ENCODE data around the gene OGG1. TPM values are rescaled to one million over a fixed set of nuclear protein-coding genes. Genes with fewer than 3 reads are reported as not detected.

OGG1 gene
- total RNA-seq (26.3 TPM), polyA plus RNA-seq (10 to 100 TPM; 21.8 to 30.2 (median 26.7) TPM)

DNA sequence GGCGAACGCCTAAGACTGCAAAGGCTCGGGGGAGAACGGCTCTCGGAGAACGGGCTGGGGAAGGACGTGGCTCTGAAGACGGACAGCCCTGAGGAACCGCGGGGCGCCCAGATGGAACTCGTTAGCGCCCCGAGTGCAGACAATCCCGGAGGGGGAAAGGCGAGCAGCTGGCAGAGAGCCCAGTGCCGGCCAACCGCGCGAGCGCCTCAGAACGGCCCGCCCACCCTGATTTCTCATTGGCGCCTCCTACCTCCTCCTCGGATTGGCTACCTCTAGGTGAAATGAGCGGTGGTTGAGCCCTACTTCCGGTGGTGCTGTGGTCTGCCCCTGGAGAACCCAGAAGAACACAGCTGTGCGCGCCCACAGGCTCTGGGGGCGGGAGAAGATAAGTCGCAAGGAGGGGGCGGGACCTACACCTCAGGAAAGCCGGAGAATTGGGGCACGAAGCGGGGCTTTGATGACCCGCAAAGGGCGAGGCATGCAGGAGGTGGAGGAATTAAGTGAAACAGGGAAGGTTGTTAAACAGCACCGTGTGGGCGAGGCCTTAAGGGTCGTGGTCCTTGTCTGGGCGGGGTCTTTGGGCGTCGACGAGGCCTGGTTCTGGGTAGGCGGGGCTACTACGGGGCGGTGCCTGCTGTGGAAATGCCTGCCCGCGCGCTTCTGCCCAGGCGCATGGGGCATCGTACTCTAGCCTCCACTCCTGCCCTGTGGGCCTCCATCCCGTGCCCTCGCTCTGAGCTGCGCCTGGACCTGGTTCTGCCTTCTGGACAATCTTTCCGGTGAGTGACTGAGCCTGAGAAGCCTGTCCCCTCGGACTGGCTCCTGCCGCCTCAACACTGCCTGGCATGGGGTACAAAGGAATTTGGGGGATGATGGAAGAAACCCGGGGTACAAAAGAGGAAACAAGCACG lies at the start of gene OGG1:
TSS of gene OGG1 (plus strand) at position 308 of the 911 bp plus-strand sequence. CDS start at position 643, 335 bp downstream.
- Histone ChIP-seq H3K27me3 (ENCODE audit: control insufficient read depth, insufficient read depth, low read length) (no peaks in the 10 kb centered on the region), H3K4me1 (ENCODE audit: control insufficient read depth, insufficient read depth, low read length, poor library complexity, severe bottlenecking) (peaks cover 32% of the 10 kb centered on the region), H3K4me3 (ENCODE audit: low read depth, low read length) (peak within 1 kb of the TSS; percentile 91), H3K36me3 (ENCODE audit: control insufficient read depth, insufficient read depth, low read length) (peaks cover 45% of the 10 kb centered on the region), H3K9me3 (ENCODE audit: control insufficient read depth in 2 of 2, low read length in 2 of 2) (no peaks in the 10 kb centered on the region), H3K27ac (ENCODE audit: insufficient read depth, low read length, poor library complexity, severe bottlenecking) (peak within 1 kb of the TSS; percentile 76)
- Mint-ChIP-seq H3K9me3 (no peaks in the 10 kb centered on the region), H3K4me1 (peaks cover 11 to 52% (median 32%) of the 10 kb centered on the region in 4 donors), H3K27me3 (no peaks in the 10 kb centered on the region), H3K4me3 (peak within 1 kb of the TSS; percentile 88 to 99 (median 96)), H3K27ac (peak within 1 kb of the TSS; percentile 94 to 99 (median 98)), H3K36me3 (peaks cover 31% of the 10 kb centered on the region)
- peak; percentile 96 to 99 (median 97) for DNase-seq
- peak; percentile 98 for ATAC-seq (ENCODE audit: low read depth in 2 of 2)

DNA sequence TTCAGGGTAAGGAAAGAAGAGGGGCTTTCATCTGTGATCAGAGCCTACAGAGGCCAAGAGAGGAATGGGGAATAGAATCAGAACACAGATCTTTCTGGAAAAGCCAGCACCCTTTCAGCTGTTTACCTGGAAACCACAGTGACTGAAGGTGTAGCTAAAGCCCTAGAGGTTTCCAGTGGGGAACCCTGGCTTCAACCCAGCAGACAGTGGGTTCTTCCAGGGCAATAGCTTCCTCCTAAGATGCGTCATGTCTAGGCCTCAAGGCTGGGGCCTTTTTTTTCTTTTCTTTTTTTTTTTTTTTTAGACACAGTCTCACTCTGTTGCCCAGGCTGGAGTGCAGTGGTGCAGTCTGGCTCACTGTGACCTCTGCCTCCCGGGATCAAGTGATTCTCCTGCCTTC lies 49.2 kb upstream of the OGG1 start:
- Mint-ChIP-seq H3K4me1 (peaks cover 0 to 20% (median 0%) of the 10 kb centered on the region in 4 donors), H3K27ac (no peak overlapping the region), H3K27me3 (peaks cover 7% of the 10 kb centered on the region), H3K9me3 (no peaks in the 10 kb centered on the region), H3K4me3 (no peak overlapping the region), H3K36me3 (peaks cover 55% of the 10 kb centered on the region)
- Histone ChIP-seq H3K27ac (ENCODE audit: insufficient read depth, low read length, poor library complexity, severe bottlenecking) (no peak overlapping the region), H3K4me3 (ENCODE audit: low read depth, low read length) (no peak overlapping the region), H3K27me3 (ENCODE audit: control insufficient read depth, insufficient read depth, low read length) (peaks cover 2% of the 10 kb centered on the region), H3K36me3 (ENCODE audit: control insufficient read depth, insufficient read depth, low read length) (peaks cover 53% of the 10 kb centered on the region), H3K4me1 (ENCODE audit: control insufficient read depth, insufficient read depth, low read length, poor library complexity, severe bottlenecking) (peaks cover 13% of the 10 kb centered on the region), H3K9me3 (ENCODE audit: control insufficient read depth in 2 of 2, low read length in 2 of 2) (no peaks in the 10 kb centered on the region)
- ATAC-seq (ENCODE audit: low read depth in 2 of 2), result no peak
- no peak for DNase-seq

DNA sequence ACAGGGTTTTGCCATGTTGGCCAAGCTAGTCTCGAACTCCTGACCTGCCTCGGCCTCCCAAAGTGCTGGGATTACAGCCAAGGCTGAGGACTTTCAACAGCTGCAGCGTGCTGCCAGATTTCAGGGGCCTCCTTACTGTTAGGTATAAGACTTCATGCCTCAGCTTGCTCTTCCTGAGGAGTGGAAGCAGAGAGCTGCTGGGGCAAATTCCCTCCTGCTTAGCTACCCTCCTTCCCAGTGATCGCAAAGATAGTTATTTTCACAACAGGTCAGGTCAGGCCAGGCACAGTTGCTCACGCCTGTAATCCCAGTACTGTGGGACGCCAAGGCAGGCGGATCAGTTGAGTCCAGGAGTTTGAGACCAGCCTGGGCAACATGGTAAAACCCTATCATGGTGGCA lies 48.7 kb upstream of the OGG1 start:
- Histone ChIP-seq H3K9me3 (ENCODE audit: control insufficient read depth in 2 of 2, low read length in 2 of 2) (no peaks in the 10 kb centered on the region), H3K4me1 (ENCODE audit: control insufficient read depth, insufficient read depth, low read length, poor library complexity, severe bottlenecking) (peaks cover 13% of the 10 kb centered on the region), H3K4me3 (ENCODE audit: low read depth, low read length) (no peak overlapping the region), H3K36me3 (ENCODE audit: control insufficient read depth, insufficient read depth, low read length) (peaks cover 50% of the 10 kb centered on the region), H3K27me3 (ENCODE audit: control insufficient read depth, insufficient read depth, low read length) (peaks cover 2% of the 10 kb centered on the region), H3K27ac (ENCODE audit: insufficient read depth, low read length, poor library complexity, severe bottlenecking) (no peak overlapping the region)
- no peaks in the 10 kb centered on the region for H3K9me3 Mint-ChIP-seq
- H3K4me3 Mint-ChIP-seq, result peak overlapping the region in 1 of 4 donors; percentile 22
- peaks cover 53% of the 10 kb centered on the region for H3K36me3 Mint-ChIP-seq
- H3K27ac Mint-ChIP-seq, result no peak overlapping the region
- H3K27me3 Mint-ChIP-seq, result peaks cover 11% of the 10 kb centered on the region
- DNase-seq (no peak), ATAC-seq (ENCODE audit: low read depth in 2 of 2) (no peak)
- peaks cover 0 to 21% (median 0%) of the 10 kb centered on the region in 4 donors for H3K4me1 Mint-ChIP-seq

DNA sequence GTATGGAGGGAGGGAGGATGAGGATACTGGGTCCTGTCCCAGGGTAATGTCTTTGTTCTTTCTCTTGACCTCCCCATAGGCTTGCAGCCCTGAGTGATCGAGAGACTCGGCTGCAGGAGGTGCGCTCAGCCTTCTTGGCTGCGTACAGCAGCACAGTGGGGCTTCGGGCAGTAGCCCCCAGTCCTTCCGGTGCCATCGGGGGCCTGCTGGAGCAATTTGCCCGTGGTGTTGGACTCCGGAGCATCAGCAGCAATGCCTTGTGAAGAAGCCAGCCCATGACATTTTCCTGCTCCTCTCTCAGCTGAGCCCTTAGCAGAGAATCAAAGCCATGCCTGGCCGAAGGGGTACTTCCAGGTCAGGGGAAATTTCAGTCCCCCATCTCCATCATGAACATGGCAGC lies 48.0 kb upstream of the OGG1 start:
- H3K4me3 Mint-ChIP-seq, result no peak overlapping the region
- no peak overlapping the region for H3K27ac Mint-ChIP-seq
- H3K27me3 Mint-ChIP-seq, result peaks cover 15% of the 10 kb centered on the region
- no peaks in the 10 kb centered on the region for H3K9me3 ChIP-seq (ENCODE audit: control insufficient read depth in 2 of 2, low read length in 2 of 2)
- H3K27me3 ChIP-seq (ENCODE audit: control insufficient read depth, insufficient read depth, low read length), result peaks cover 2% of the 10 kb centered on the region
- H3K4me1 ChIP-seq (ENCODE audit: control insufficient read depth, insufficient read depth, low read length, poor library complexity, severe bottlenecking), result peaks cover 13% of the 10 kb centered on the region
- DNase-seq (no peak), ATAC-seq (ENCODE audit: low read depth in 2 of 2) (no peak)
- no peak overlapping the region for H3K4me3 ChIP-seq (ENCODE audit: low read depth, low read length)
- H3K9me3 Mint-ChIP-seq, result no peaks in the 10 kb centered on the region
- peaks cover 56% of the 10 kb centered on the region for H3K36me3 Mint-ChIP-seq
- H3K27ac ChIP-seq (ENCODE audit: insufficient read depth, low read length, poor library complexity, severe bottlenecking), result no peak overlapping the region
- H3K36me3 ChIP-seq (ENCODE audit: control insufficient read depth, insufficient read depth, low read length), result peaks cover 47% of the 10 kb centered on the region
- peaks cover 0 to 25% (median 0%) of the 10 kb centered on the region in 4 donors for H3K4me1 Mint-ChIP-seq

DNA sequence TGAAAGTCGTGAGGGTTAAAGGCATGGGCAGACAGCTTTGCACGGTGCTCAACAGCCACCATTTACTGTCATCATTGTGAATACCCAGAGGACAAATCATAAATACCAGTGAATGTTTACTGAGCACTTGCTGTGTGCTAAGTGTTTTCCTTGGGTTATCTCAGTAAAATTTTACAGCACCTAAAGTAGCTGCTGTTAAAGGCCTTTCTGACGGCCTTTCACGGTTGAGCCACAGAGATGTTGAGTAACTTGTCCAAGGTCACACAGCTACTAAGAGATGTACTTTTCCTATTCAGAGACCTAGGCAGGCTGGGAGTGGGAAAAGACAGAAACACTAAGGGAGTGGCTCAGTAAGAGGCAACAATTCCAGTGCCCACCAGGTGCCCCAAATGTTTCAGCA lies 46.5 kb upstream of the OGG1 start:
- peaks cover 15% of the 10 kb centered on the region for H3K27me3 Mint-ChIP-seq
- Histone ChIP-seq H3K9me3 (ENCODE audit: control insufficient read depth in 2 of 2, low read length in 2 of 2) (no peaks in the 10 kb centered on the region), H3K27me3 (ENCODE audit: control insufficient read depth, insufficient read depth, low read length) (peaks cover 2% of the 10 kb centered on the region), H3K27ac (ENCODE audit: insufficient read depth, low read length, poor library complexity, severe bottlenecking) (no peak overlapping the region), H3K4me3 (ENCODE audit: low read depth, low read length) (no peak overlapping the region), H3K4me1 (ENCODE audit: control insufficient read depth, insufficient read depth, low read length, poor library complexity, severe bottlenecking) (peaks cover 13% of the 10 kb centered on the region), H3K36me3 (ENCODE audit: control insufficient read depth, insufficient read depth, low read length) (peaks cover 31% of the 10 kb centered on the region)
- peaks cover 0 to 5% (median 0%) of the 10 kb centered on the region in 7 donors for H3K9me3 Mint-ChIP-seq
- H3K36me3 Mint-ChIP-seq, result peaks cover 49% of the 10 kb centered on the region
- peaks cover 0 to 25% (median 0%) of the 10 kb centered on the region in 4 donors for H3K4me1 Mint-ChIP-seq
- ATAC-seq (ENCODE audit: low read depth in 2 of 2) (no peak), DNase-seq (no peak)
- H3K4me3 Mint-ChIP-seq, result peak overlapping the region in 2 of 4 donors; percentile 22 to 49
- no peak overlapping the region for H3K27ac Mint-ChIP-seq

DNA sequence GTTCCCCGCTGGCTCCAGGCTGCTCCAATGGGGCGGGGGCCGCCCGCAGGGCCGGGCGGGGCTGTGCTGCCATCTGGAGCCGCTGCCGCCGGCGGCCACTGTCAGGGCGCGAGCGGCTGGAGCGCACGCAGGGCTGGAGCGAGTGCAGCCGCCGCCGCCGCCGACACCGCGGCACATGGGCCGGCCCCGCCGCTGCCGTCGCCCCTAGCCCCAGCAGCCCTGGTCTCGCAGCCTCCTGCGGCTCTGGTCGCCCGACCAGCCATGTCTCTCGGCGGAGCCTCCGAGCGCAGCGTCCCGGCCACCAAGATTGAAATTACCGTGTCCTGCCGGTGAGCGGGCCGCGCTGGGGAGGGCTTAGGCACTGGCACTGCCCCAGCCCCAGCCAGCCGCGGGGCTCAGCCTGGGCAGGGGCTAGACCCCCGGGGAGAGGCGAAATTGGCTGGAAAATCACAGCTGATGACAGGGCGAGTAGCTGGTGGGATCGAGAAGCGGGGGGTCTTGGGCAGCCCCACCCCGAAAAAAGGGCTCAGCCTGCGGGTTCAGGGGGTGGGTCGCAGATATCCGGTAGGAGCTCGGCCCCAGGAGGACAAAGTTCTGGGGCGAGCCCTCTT lies 45.9 kb upstream of the OGG1 start, which contains the start of gene CPNE9:
TSS of gene CPNE9 (plus strand) at position 98 of the 611 bp plus-strand sequence. CDS start at position 262, 164 bp downstream.
- peaks cover 0 to 25% (median 0%) of the 10 kb centered on the region in 4 donors for H3K4me1 Mint-ChIP-seq
- peaks cover 29% of the 10 kb centered on the region for H3K36me3 ChIP-seq (ENCODE audit: control insufficient read depth, insufficient read depth, low read length)
- peaks cover 2% of the 10 kb centered on the region for H3K27me3 ChIP-seq (ENCODE audit: control insufficient read depth, insufficient read depth, low read length)
- H3K27ac Mint-ChIP-seq, result no peak within 1 kb of the TSS
- peaks cover 0 to 5% (median 0%) of the 10 kb centered on the region in 7 donors for H3K9me3 Mint-ChIP-seq
- ATAC-seq (ENCODE audit: low read depth in 2 of 2) (no peak), DNase-seq (no peak)
- H3K4me1 ChIP-seq (ENCODE audit: control insufficient read depth, insufficient read depth, low read length, poor library complexity, severe bottlenecking), result peaks cover 13% of the 10 kb centered on the region
- H3K4me3 ChIP-seq (ENCODE audit: low read depth, low read length), result no peak within 1 kb of the TSS
- peak within 1 kb of the TSS in 2 of 4 donors; percentile 49 to 53 for H3K4me3 Mint-ChIP-seq
- H3K27me3 Mint-ChIP-seq, result peaks cover 15% of the 10 kb centered on the region
- H3K36me3 Mint-ChIP-seq, result peaks cover 49% of the 10 kb centered on the region
- H3K27ac ChIP-seq (ENCODE audit: insufficient read depth, low read length, poor library complexity, severe bottlenecking), result no peak within 1 kb of the TSS
- H3K9me3 ChIP-seq (ENCODE audit: control insufficient read depth in 2 of 2, low read length in 2 of 2), result no peaks in the 10 kb centered on the region

DNA sequence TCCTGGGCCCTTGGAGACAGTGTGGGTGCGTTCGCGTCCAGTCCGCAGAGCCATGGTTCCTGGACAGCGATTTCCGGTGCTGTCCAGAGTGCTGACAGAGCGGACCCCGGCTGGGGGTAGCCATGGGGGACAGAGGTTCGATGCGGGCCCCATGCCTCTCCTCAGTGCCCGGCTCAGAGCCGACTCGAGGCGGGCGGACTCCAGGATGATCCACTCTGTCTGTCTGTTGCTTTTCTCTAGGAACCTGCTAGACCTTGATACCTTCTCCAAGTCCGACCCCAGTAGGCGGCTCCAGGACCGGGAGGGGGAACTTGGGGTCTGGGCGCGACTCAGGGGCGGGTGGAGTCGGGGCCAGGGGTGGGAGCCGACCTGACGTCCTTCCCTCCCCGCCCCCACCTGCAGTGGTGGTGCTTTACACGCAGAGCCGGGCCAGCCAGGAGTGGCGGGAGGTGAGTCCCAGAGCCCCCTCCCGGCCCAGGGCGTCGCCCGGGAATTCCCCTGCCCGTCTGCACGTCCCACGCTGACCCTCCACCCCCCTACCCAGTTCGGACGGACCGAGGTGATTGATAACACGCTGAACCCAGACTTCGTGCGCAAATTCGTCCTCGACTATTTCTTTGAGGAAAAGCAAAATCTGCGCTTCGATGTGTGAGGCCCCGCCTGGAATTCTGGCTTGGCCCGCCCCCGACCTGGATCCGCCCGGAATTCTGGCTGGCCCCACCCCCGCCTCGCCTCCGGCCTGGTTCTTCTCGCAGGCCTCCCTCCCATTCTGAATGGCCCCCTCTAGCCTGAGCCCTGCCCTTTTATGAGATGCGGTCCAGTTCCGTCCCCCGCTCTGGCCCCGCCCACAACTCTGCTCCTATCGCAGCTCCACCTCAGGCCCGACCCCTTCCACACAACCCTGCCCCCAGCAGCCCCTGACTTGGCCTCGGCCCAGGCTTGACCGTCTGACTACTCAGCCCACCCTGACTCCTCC lies 45.1 kb upstream of the OGG1 start:
- H3K27ac Mint-ChIP-seq, result no peak overlapping the region
- peaks cover 27% of the 10 kb centered on the region for H3K36me3 ChIP-seq (ENCODE audit: control insufficient read depth, insufficient read depth, low read length)
- peaks cover 13% of the 10 kb centered on the region for H3K4me1 ChIP-seq (ENCODE audit: control insufficient read depth, insufficient read depth, low read length, poor library complexity, severe bottlenecking)
- peaks cover 0 to 5% (median 0%) of the 10 kb centered on the region in 7 donors for H3K9me3 Mint-ChIP-seq
- peaks cover 0 to 25% (median 0%) of the 10 kb centered on the region in 4 donors for H3K4me1 Mint-ChIP-seq
- peak in 1 of 2 donors; percentile 43 for ATAC-seq (ENCODE audit: low read depth in 2 of 2)
- H3K27me3 ChIP-seq (ENCODE audit: control insufficient read depth, insufficient read depth, low read length), result peaks cover 2% of the 10 kb centered on the region
- H3K9me3 ChIP-seq (ENCODE audit: control insufficient read depth in 2 of 2, low read length in 2 of 2), result no peaks in the 10 kb centered on the region
- H3K27ac ChIP-seq (ENCODE audit: insufficient read depth, low read length, poor library complexity, severe bottlenecking), result no peak overlapping the region
- peaks cover 41% of the 10 kb centered on the region for H3K36me3 Mint-ChIP-seq
- peak overlapping the region in 2 of 4 donors; percentile 53 to 72 for H3K4me3 Mint-ChIP-seq
- H3K27me3 Mint-ChIP-seq, result peaks cover 15% of the 10 kb centered on the region
- H3K4me3 ChIP-seq (ENCODE audit: low read depth, low read length), result no peak overlapping the region
- peak in 1 of 3 donors; percentile 14 for DNase-seq
